K562 (cell line): ENCODE data around the gene IL18RAP. TPM values are rescaled to one million over a fixed set of nuclear protein-coding genes. Genes with fewer than 3 reads are reported as not detected.

Experiments
- ATAC-seq: fragments of 200-7000 bp; cut with Tn5 transposase; 3 replicates; pipeline ENCODE4 v1.9.1; 2020; ENCODE audit warnings: moderate library complexity
- BruUV-seq: library from RNA; stranded (reverse); fragments of 400-500 nt; replicated peaks from 2 replicates; lab custom pipeline; 2021; lab: Mats Ljungman, UMichigan
- CTCF ChIA-PET: fragments of 300-600 bp; formaldehyde crosslinking; extraction: SDS; loops from one replicate; lab custom pipeline; 2021; ENCODE audit warnings: low intra/inter-chr PET ratio; lab: Yijun Ruan, JAX
- POLR2A ChIA-PET: fragments of 300-600, 350-650 bp; sonication (Branson Sonifier 250); formaldehyde crosslinking; extraction: SDS; loops from one replicate; lab custom pipeline; 2021; ENCODE audit warnings: antibody characterized with exemption, inconsistent platforms; lab: Yijun Ruan, JAX
- DNase-seq, 4 experiments: peaks; one replicate each; pipeline versions ENCODE4 v3.0.0 to v3.0.0-alpha.2; 2011 to 2018; ENCODE audit warnings: low spot score in 3 of 4, mixed read lengths in 3 of 4; ENCODE audit errors: extremely low read depth in 1 of 4
- FAIRE-seq: peaks from 2 replicates; lab custom pipeline; 2011; peaks lifted over from hg19 to GRCh38; lab: Jason Lieb, UNC
- H2AFZ ChIP-seq: 2 replicates; pipeline ENCODE4 v1.6.0; 2011; ENCODE audit warnings: low read depth, low read length, control low read depth, inconsistent platforms
- H3K27ac ChIP-seq: fragments of 200-600 bp; 3 replicates; pipeline ENCODE4 v1.8.0; 2011; ENCODE audit warnings: low read depth, mild to moderate bottlenecking, control low read depth, inconsistent platforms, low read length, moderate library complexity, mixed read lengths; ENCODE audit errors: extremely low read depth
- H3K27me3 ChIP-seq, 2 experiments: fragments of 300-600 bp in 1 of 2; 2 replicates in 1 of 2; 3 replicates in 1 of 2; pipeline versions ENCODE4 v1.6.0 to v1.8.0; 2011; ENCODE audit warnings: inconsistent platforms in 2 of 2, low read length in 2 of 2, mild to moderate bottlenecking in 1 of 2, mixed read lengths in 1 of 2, moderate library complexity in 1 of 2; ENCODE audit not compliant: control insufficient read depth in 2 of 2, insufficient read depth in 2 of 2
- H3K36me3 ChIP-seq: fragments of 300-600 bp; 3 replicates; pipeline ENCODE4 v1.8.0; 2011; ENCODE audit warnings: mild to moderate bottlenecking, low read length, inconsistent platforms; ENCODE audit not compliant: control insufficient read depth, insufficient read depth
- H3K4me1 ChIP-seq, 2 experiments: fragments of 200-600 bp in 1 of 2; replicated peaks in 1 of 2; 2 replicates in 1 of 2; 3 replicates in 1 of 2; pipeline versions ENCODE4 v1.5.1 to v1.8.0; 2011; ENCODE audit warnings: inconsistent platforms in 2 of 2, low read length in 2 of 2, mild to moderate bottlenecking in 1 of 2, mixed read lengths in 1 of 2, moderate library complexity in 1 of 2; ENCODE audit not compliant: control insufficient read depth in 2 of 2, insufficient read depth in 2 of 2
- H3K4me2 ChIP-seq: 2 replicates; pipeline ENCODE4 v1.6.1; 2011; ENCODE audit warnings: low read length, control low read depth, inconsistent platforms, mixed read lengths; ENCODE audit not compliant: insufficient read depth
- H3K4me3 ChIP-seq: fragments of 200-600 bp; sonication (generic), shearing (Covaris generic); 2 replicates; pipeline ENCODE4 v1.5.1; 2016; ENCODE audit warnings: control low read depth, inconsistent platforms
- H3K79me2 ChIP-seq: fragments of 200-600 bp; 3 replicates; pipeline ENCODE4 v1.8.0; 2011; ENCODE audit warnings: low read length, inconsistent platforms; ENCODE audit not compliant: control insufficient read depth, insufficient read depth
- H3K9ac ChIP-seq, 2 experiments: 2 replicates each; pipeline versions ENCODE4 v1.6.0 to v1.6.1; 2011; ENCODE audit warnings: low read depth in 2 of 2, low read length in 2 of 2, control low read depth in 1 of 2, inconsistent platforms in 1 of 2, mild to moderate bottlenecking in 1 of 2, mixed read lengths in 1 of 2; ENCODE audit not compliant: insufficient read depth in 1 of 2
- H3K9me1 ChIP-seq: one replicate; pipeline ENCODE4 v1.6.0; 2011; ENCODE audit warnings: inconsistent platforms, mild to moderate bottlenecking, low read length, moderate library complexity; ENCODE audit not compliant: control insufficient read depth, insufficient read depth
- H3K9me3 ChIP-seq: replicated peaks from 2 replicates; pipeline ENCODE4 v1.5.1; 2011; ENCODE audit warnings: low read depth, low read length, inconsistent platforms; ENCODE audit not compliant: control insufficient read depth, insufficient read depth
- H4K20me1 ChIP-seq: replicated peaks from 2 replicates; pipeline ENCODE4 v1.6.1; 2011; ENCODE audit warnings: low read length, inconsistent platforms, mixed read lengths; ENCODE audit not compliant: control insufficient read depth, insufficient read depth
- BACH1 ChIP-seq: fragments of 200-800 bp; sonication (Bioruptor generic); IDR thresholded peaks from 2 replicates; pipeline ENCODE4 v1.6.1; 2016; ENCODE audit warnings: missing genetic modification characterization, missing compliant biosample characterization
- CTCF ChIP-seq, 3 experiments: IDR thresholded peaks in 2 of 3; conservative IDR thresholded peaks in 1 of 3; 2 replicates each; pipeline ENCODE4 v1.5.1; 2011 to 2012; ENCODE audit warnings: low read length in 3 of 3, mild to moderate bottlenecking in 3 of 3, control low read depth in 2 of 3, improper control_type of control experiment in 1 of 3, inconsistent platforms in 1 of 3, low read depth in 1 of 3, mixed read lengths in 1 of 3, moderate library complexity in 1 of 3; ENCODE audit not compliant: insufficient read depth in 2 of 3
- KLF16 ChIP-seq: IDR thresholded peaks from 2 replicates; pipeline ENCODE4 v1.6.1; 2016; ENCODE audit warnings: antibody characterized with exemption
- RAD21 ChIP-seq, 2 experiments: fragments of 250-450 bp in 1 of 2; fragments of 450-650 bp in 1 of 2; sonication (Bioruptor Pico) in 1 of 2; formaldehyde crosslinking in 1 of 2; IDR thresholded peaks in 1 of 2; conservative IDR thresholded peaks in 1 of 2; 2 replicates each; pipeline versions ENCODE4 v1.4.0 to v1.8.0; 2020 to 2022; ENCODE audit warnings: mild to moderate bottlenecking in 2 of 2, moderate library complexity in 1 of 2
- SMC3 ChIP-seq: conservative IDR thresholded peaks from 2 replicates; pipeline ENCODE4 v1.6.1; 2011; ENCODE audit warnings: low read depth, low read length, improper control_type of control experiment; ENCODE audit not compliant: insufficient read depth
- ZC3H8 ChIP-seq: fragments of 450-650 bp; IDR thresholded peaks from 2 replicates; pipeline ENCODE4 v1.6.1; 2017
- ZNF584 ChIP-seq: fragments of 200-800 bp; sonication (Bioruptor generic); IDR thresholded peaks from 2 replicates; pipeline ENCODE4 v1.6.1; 2016; ENCODE audit warnings: low read depth, mild to moderate bottlenecking, missing genetic modification characterization, missing compliant biosample characterization
- WGBS: fragments of 100-300 bp; shearing (Covaris generic); methylation state at CpG from one replicate; pipeline ENCODE4 v1.1.6; 2016; ENCODE audit warnings: low coverage, mixed read lengths; ENCODE audit not compliant: insufficient coverage; ENCODE audit errors: missing lambda C conversion rate; 5-methylcytosine and 5-hydroxymethylcytosine counted together
- in situ Hi-C: fragments of 300-500 bp; cut with MboI; formaldehyde crosslinking; loops from 4 replicates; pipeline ENCODE4 v1.15.0; 2018; ENCODE audit warnings: inconsistent platforms, mixed read lengths
- intact Hi-C: fragments of 100-400 bp; cut with micrococcal nuclease; formaldehyde crosslinking; loops from 2 replicates; pipeline ENCODE4 v1.14.2; 2022
- polyA plus RNA-seq, 8 experiments: library from polyadenylated mRNA; depleted of rRNA in 4 of 8; stranded (reverse) in 5 of 8; unstranded in 3 of 8; fragments of >200 nt; fragmentation: Nextera tagmentation in 2 of 8; fragmentation: Illumina TruSeq in 1 of 8; extraction: Ambion mirVana in 2 of 8; extraction: Trizol in 1 of 8; gene quantifications; 2 replicates each; pipeline versions ENCODE4 v1.2.1 to v1.2.3, GENCODE V29; 2011 to 2014; ENCODE audit warnings: inconsistent platforms in 1 of 8, missing spikeins in 1 of 8
- total RNA-seq, 7 experiments: library from RNA; depleted of rRNA in 6 of 7; stranded (reverse); fragments of >200 nt in 6 of 7; fragmentation: Illumina TruSeq in 2 of 7; extraction: Trizol in 2 of 7; gene quantifications; 2 replicates each; pipeline versions ENCODE4 v1.2.1 to v1.2.3, GENCODE V29; 2011 to 2021; ENCODE audit warnings: low replicate concordance in 1 of 7
- TF ChIP-seq, protein P1 (sequence below): fragments of 450-650 bp; formaldehyde crosslinking; IDR thresholded peaks from 2 replicates; pipeline ENCODE4 v1.4.0; 2020; ENCODE audit warnings: mild to moderate bottlenecking, moderate library complexity
- TF ChIP-seq, protein P2 (sequence below), 2 experiments: fragments of 450-650 bp; formaldehyde crosslinking in 1 of 2; IDR thresholded peaks; 2 replicates each; pipeline versions ENCODE4 v1.4.0 to v1.6.1; 2014 to 2020; ENCODE audit warnings: mild to moderate bottlenecking in 2 of 2, borderline replicate concordance in 1 of 2, low read depth in 1 of 2

IL18RAP gene
- total and polyA plus RNA-seq, 9 of the 15 experiments (the other 6 are each of a cell fraction or from before 2014, with no cell fraction given), result 1.1 to 20.5 (median 5.8) TPM

DNA sequence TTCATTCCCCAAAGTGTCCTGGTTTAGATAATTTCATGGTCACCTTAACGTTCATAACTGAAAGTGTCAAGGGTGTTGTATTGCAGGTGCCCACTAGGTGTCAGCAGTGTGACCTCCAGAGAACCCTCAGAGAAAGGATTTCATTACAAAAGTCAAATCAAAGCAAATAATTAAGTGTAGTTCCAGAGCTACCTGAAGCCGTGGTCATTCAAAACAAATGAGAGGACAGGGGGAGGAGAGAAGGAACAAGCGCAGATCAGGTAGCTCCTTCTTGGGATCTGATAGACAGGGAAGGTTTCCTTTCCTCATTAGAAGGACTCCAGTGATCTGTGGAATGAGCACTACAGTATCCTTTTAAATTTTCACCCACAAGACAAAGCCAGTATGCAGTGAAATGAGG lies 50.1 kb downstream of the IL18RAP start, which contains the start of gene SLC9A4:
SLC9A4 (plus strand) TSS at position 207 of the 400 bp plus-strand sequence. CDS start 534 bp downstream, outside the sequence.
- FAIRE-seq, result peak; percentile 97
- H3K4me3 ChIP-seq, result no peak within 1 kb of the TSS
- H4K20me1 ChIP-seq, result no peaks in the 10 kb centered on the region
- H3K27me3 ChIP-seq, result peaks cover 0 to 5% of the 10 kb centered on the region in 2 experiments; a peak in 2 of 5 replicates
- no peaks in the 10 kb centered on the region for H3K36me3 ChIP-seq
- intact Hi-C loops, result loop anchor here (1.0 to 10.0 kb wide), 4 partner anchors 120 to 332 kb away; no protein-coding TSS in a partner anchor
- no peaks in the 10 kb centered on the region for H3K4me1 ChIP-seq
- BruUV-seq, result no TSS peak
- H3K9me3 ChIP-seq, result no peaks in the 10 kb centered on the region; the same call in 1 of the 2 replicates
- ATAC-seq, result peak; percentile 72
- no peak within 1 kb of the TSS for H3K9ac ChIP-seq
- no peak within 1 kb of the TSS for H3K27ac ChIP-seq
- in situ Hi-C loops, result loop anchor here (10.0 kb wide), 1 partner anchor 232 kb away; no protein-coding TSS in a partner anchor
- H3K4me2 ChIP-seq, result no peak within 1 kb of the TSS
- peak; percentile 8; the same call in 1 of the 2 replicates for TF ChIP-seq KLF16
- TF ChIP-seq ZC3H8, result no peak
- no peak for TF ChIP-seq ZNF584 (CRISPR knock-in tag)
- peak; percentile 82 for TF ChIP-seq SMC3
- no peak for TF ChIP-seq BACH1
- TF ChIP-seq, protein P1, sequence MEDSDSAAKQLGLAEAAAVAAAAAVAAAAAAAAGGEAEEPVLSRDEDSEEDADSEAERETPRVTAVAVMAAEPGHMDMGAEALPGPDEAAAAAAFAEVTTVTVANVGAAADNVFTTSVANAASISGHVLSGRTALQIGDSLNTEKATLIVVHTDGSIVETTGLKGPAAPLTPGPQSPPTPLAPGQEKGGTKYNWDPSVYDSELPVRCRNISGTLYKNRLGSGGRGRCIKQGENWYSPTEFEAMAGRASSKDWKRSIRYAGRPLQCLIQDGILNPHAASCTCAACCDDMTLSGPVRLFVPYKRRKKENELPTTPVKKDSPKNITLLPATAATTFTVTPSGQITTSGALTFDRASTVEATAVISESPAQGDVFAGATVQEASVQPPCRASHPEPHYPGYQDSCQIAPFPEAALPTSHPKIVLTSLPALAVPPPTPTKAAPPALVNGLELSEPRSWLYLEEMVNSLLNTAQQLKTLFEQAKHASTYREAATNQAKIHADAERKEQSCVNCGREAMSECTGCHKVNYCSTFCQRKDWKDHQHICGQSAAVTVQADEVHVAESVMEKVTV (CRISPR knock-in tag), result peak; percentile 42; the same call in 1 of the 2 replicates
- TF ChIP-seq RAD21 (CRISPR knock-in tag; conservative IDR thresholded peaks at IDR 0.05 in 1 of 2, IDR thresholded peaks at IDR 0.05 in 1 of 2), result peak; percentile 68 to 80
- TF ChIP-seq, protein P2, sequence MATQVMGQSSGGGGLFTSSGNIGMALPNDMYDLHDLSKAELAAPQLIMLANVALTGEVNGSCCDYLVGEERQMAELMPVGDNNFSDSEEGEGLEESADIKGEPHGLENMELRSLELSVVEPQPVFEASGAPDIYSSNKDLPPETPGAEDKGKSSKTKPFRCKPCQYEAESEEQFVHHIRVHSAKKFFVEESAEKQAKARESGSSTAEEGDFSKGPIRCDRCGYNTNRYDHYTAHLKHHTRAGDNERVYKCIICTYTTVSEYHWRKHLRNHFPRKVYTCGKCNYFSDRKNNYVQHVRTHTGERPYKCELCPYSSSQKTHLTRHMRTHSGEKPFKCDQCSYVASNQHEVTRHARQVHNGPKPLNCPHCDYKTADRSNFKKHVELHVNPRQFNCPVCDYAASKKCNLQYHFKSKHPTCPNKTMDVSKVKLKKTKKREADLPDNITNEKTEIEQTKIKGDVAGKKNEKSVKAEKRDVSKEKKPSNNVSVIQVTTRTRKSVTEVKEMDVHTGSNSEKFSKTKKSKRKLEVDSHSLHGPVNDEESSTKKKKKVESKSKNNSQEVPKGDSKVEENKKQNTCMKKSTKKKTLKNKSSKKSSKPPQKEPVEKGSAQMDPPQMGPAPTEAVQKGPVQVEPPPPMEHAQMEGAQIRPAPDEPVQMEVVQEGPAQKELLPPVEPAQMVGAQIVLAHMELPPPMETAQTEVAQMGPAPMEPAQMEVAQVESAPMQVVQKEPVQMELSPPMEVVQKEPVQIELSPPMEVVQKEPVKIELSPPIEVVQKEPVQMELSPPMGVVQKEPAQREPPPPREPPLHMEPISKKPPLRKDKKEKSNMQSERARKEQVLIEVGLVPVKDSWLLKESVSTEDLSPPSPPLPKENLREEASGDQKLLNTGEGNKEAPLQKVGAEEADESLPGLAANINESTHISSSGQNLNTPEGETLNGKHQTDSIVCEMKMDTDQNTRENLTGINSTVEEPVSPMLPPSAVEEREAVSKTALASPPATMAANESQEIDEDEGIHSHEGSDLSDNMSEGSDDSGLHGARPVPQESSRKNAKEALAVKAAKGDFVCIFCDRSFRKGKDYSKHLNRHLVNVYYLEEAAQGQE (IDR thresholded peaks at IDR 0.05; ENCODE audit: borderline replicate concordance), result peak; percentile 65; the same call in 1 of the 2 replicates
- TF ChIP-seq, protein P2 (CRISPR knock-in tag; IDR thresholded peaks at IDR 0.05; ENCODE audit: low read depth), result no peak
- peak; percentile 59 to 82 (median 80) for TF ChIP-seq CTCF (IDR thresholded peaks at IDR 0.05 in 2 of 3, conservative IDR thresholded peaks at IDR 0.05 in 1 of 3; ENCODE audit: insufficient read depth in 2 of 3, low read depth in 1 of 3, low read length in 3 of 3)
- H2AFZ ChIP-seq, result no peak within 1 kb of the TSS
- peak; percentile 25 to 60 (median 53) for DNase-seq
- POLR2A ChIA-PET, result interaction anchor here (0.7 kb wide), 1 partner anchor 16 kb away, joined by 3 read pairs; no protein-coding TSS in a partner anchor
- 0% methylated on average over 3 of the region's 3 CpGs for WGBS
- no peaks in the 10 kb centered on the region for H3K9me1 ChIP-seq
- CTCF ChIA-PET, result interaction anchor here (0.5 to 1.6 kb wide), 4 partner anchors 142 to 234 kb away, joined by 3 to 10 read pairs (median 6); no protein-coding TSS in a partner anchor
- H3K79me2 ChIP-seq, result no peaks in the 10 kb centered on the region
